Measurements from ENCODE around the gene CDYL2.

- TF ChIP-seq CTCF (IDR thresholded peaks at IDR 0.05; ENCODE audit: low read depth, low read length) = no peak
- no peak for TF ChIP-seq POLR2A (IDR thresholded peaks at IDR 0.05; ENCODE audit: extremely low read depth, insufficient read length)
- TF ChIP-seq, protein P1, sequence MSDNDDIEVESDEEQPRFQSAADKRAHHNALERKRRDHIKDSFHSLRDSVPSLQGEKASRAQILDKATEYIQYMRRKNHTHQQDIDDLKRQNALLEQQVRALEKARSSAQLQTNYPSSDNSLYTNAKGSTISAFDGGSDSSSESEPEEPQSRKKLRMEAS (IDR thresholded peaks at IDR 0.05; ENCODE audit: low read depth, low read length) = no peak
These were observed 224.1 kb downstream of the CDYL2 start for GRCh38 chr16:80580109-80580832.

Measured in NB4 (cell line).